Astrocyte of the cerebellum (primary cell): ENCODE results near the gene POU4F2.

Experiments
- DNase-seq: peaks from one replicate; pipeline ENCODE4 v3.0.0-alpha.2; 2011; ENCODE audit warnings: low read depth
- H3K4me3 ChIP-seq: 2 replicates; pipeline ENCODE4 v1.5.1; 2011; ENCODE audit warnings: mild to moderate bottlenecking, low read depth, low read length, moderate library complexity
- in situ Hi-C: cut with HindIII; loops from 2 replicates; pipeline ENCODE4 v1.10.0; 2017; ENCODE audit warnings: low sequenced_read_pairs
- TF ChIP-seq, protein P1 (sequence below): IDR thresholded peaks from 2 replicates; pipeline ENCODE4 v1.5.1; 2012; ENCODE audit warnings: low read length, low read depth, moderate library complexity, mild to moderate bottlenecking; ENCODE audit errors: missing control alignments

Gene POU4F2

DNA sequence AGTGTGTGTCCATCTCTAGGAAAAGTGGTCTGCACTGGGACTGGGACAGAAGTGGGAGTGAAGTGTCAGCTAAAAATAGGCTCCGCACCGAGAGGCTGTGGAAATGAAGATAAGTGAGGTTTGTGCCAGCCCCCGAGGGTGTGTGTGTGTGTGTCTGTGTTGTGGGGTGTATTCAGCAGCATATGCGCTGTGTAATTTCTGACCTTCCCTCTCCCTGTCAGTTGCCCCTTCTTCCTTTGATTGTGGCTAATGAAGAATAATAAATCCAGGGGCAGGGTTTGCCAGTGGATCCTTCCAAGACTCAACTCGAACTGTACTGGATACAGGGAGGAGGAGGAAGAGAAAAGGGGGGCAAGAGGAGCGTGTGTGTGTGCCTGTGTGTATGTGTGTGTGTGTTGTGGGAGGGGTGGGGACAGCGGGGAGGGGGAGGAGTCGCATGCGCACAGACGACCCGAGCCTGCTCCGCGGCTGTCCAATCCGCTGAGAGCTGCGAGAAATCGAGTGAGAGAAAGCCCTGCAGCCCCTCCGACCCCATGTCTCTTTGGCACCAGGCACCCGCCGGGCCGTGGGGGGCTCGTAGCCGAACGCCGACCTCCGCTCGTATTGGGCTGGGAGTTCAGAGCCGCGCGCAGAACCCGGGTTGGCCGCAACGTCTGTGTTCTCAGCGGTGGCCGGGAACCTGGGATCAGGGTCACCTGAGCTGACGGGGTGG lies 916 bp upstream of the POU4F2 start:
- peak overlapping the region; percentile 24 for H3K4me3 ChIP-seq
- in situ Hi-C loops: no loop called here

DNA sequence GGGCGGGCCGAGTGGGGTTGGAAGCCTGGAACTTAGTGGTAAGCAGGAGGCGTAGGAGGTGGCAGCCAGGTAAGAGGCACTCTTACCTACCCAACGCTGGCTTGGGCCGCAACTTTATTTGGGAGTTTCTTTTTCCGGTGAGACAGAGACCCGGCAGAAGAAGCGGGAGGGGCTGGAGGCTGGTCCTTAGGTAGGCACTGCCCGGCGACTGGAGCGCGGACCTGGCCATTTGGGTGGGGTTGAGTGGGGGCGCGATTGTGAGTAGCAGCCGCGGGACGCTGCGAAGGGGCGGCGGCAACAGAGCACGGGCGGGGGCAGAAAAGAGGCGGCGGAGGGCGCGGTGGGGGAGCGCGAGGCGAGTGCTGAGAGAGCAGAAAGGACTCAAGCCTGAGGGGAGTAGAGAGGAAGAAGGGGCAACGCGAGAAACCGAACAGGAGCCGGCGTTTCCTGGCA lies 334 bp upstream of the POU4F2 start:
- in situ Hi-C loops: no loop called here
- TF ChIP-seq, protein P1, sequence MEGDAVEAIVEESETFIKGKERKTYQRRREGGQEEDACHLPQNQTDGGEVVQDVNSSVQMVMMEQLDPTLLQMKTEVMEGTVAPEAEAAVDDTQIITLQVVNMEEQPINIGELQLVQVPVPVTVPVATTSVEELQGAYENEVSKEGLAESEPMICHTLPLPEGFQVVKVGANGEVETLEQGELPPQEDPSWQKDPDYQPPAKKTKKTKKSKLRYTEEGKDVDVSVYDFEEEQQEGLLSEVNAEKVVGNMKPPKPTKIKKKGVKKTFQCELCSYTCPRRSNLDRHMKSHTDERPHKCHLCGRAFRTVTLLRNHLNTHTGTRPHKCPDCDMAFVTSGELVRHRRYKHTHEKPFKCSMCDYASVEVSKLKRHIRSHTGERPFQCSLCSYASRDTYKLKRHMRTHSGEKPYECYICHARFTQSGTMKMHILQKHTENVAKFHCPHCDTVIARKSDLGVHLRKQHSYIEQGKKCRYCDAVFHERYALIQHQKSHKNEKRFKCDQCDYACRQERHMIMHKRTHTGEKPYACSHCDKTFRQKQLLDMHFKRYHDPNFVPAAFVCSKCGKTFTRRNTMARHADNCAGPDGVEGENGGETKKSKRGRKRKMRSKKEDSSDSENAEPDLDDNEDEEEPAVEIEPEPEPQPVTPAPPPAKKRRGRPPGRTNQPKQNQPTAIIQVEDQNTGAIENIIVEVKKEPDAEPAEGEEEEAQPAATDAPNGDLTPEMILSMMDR: no peak
- no peak for DNase-seq
- peak overlapping the region; percentile 24 for H3K4me3 ChIP-seq

More for the DNA sequence above, 916 bp upstream of the POU4F2 start:
- no peak for DNase-seq
- TF ChIP-seq, protein P1: no peak

GRCh38 chr4:146639506-146639932 lies 826 bp downstream of the POU4F2 start:
- no peak for DNase-seq
- in situ Hi-C loops: no loop called here
- no peak overlapping the region for H3K4me3 ChIP-seq
- TF ChIP-seq, protein P1: no peak

DNA sequence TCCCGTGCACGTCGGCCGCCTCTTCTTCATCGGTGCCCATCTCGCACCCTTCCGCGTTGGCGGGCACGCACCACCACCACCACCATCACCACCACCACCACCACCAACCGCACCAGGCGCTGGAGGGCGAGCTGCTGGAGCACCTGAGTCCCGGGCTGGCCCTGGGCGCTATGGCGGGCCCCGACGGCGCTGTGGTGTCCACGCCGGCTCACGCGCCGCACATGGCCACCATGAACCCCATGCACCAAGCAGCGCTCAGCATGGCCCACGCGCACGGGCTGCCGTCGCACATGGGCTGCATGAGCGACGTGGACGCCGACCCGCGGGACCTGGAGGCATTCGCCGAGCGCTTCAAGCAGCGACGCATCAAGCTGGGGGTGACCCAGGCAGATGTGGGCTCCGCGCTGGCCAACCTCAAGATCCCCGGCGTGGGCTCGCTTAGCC lies 1.4 kb downstream of the POU4F2 start:
- DNase-seq: no peak
- H3K4me3 ChIP-seq: no peak overlapping the region
- TF ChIP-seq, protein P1: no peak
- in situ Hi-C loops: no loop called here

GRCh38 chr4:146640465-146641061 lies 1.9 kb downstream of the POU4F2 start:
- in situ Hi-C loops: no loop called here
- TF ChIP-seq, protein P1: no peak
- no peak for DNase-seq
- no peak overlapping the region for H3K4me3 ChIP-seq

DNA sequence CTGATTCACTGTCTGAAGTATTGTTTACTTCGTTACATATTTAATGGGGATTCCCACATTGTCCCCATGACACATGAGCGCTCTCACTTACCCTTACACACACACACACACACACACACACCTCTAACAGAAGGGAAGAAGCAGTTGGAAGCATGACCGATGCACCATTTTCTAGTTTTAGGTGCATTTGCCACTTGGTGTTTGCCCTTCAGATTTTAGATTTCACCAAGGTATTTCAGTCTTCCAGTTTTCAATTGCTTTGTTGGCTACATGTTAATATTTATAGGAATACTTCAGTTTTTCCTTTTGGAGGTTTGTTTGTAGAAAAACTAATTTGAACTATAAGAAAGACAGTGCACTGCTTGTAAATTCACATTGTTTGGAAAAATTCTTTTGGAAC lies 3.1 kb downstream of the POU4F2 start:
- in situ Hi-C loops: no loop called here
- DNase-seq: no peak
- no peak overlapping the region for H3K4me3 ChIP-seq
- TF ChIP-seq, protein P1: no peak
